Right lobe of liver (tissue), 4 donors: ENCODE measurements around the gene NKAIN4.

Experiments
- POLR2A ChIP-seq: fragments of 450-650 bp; IDR thresholded peaks from one replicate; pipeline ENCODE4 v1.6.1; 2017; ENCODE audit warnings: antibody characterized with exemption, mild to moderate bottlenecking
- TF ChIP-seq, protein P1 (sequence below), 4 donors: fragments of 200-600 bp in 3 of 4; fragments of 450-650 bp in 1 of 4; IDR thresholded peaks; one replicate each; pipeline versions ENCODE4 v1.5.1 to v1.8.0; 2016 to 2022; ENCODE audit warnings: antibody characterized with exemption in 4 of 4, mild to moderate bottlenecking in 2 of 4
- donor health status: DM: no; HTN: no; CAD: no.
- donor health status: DM: no; HTN: no; CAD: no.
- donor health status: DM: no; HTN: yes; CAD: no.

GRCh38 chr20:63261060-63261794 is 7.0 kb upstream of the NKAIN4 start:
- TF ChIP-seq, protein P1, sequence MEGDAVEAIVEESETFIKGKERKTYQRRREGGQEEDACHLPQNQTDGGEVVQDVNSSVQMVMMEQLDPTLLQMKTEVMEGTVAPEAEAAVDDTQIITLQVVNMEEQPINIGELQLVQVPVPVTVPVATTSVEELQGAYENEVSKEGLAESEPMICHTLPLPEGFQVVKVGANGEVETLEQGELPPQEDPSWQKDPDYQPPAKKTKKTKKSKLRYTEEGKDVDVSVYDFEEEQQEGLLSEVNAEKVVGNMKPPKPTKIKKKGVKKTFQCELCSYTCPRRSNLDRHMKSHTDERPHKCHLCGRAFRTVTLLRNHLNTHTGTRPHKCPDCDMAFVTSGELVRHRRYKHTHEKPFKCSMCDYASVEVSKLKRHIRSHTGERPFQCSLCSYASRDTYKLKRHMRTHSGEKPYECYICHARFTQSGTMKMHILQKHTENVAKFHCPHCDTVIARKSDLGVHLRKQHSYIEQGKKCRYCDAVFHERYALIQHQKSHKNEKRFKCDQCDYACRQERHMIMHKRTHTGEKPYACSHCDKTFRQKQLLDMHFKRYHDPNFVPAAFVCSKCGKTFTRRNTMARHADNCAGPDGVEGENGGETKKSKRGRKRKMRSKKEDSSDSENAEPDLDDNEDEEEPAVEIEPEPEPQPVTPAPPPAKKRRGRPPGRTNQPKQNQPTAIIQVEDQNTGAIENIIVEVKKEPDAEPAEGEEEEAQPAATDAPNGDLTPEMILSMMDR (IDR thresholded peaks at IDR 0.05) = no peak
- TF ChIP-seq POLR2A = no peak
